ENCODE data around the gene TXNDC15.

DNA sequence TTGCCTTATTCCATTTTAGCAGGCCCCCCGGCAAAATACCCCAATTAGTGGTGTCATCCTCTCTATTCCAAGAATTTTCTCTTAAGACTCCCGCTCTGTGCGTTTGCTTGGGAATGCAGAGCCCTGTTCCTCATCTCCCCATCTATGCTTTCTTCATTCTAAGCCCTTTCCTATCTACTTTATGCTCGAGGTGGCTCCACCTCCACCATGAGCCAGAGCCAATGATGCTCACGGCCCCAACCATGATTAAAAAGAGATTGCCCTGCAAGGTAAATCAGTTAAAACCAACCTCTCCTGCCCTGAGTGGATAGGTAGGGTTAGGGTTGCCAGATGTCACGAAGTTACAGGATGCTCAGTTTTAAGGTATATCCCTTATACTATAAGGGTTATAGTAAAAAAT is 677 bp upstream of the TXNDC15 start:
- TF ChIP-seq, protein P1, sequence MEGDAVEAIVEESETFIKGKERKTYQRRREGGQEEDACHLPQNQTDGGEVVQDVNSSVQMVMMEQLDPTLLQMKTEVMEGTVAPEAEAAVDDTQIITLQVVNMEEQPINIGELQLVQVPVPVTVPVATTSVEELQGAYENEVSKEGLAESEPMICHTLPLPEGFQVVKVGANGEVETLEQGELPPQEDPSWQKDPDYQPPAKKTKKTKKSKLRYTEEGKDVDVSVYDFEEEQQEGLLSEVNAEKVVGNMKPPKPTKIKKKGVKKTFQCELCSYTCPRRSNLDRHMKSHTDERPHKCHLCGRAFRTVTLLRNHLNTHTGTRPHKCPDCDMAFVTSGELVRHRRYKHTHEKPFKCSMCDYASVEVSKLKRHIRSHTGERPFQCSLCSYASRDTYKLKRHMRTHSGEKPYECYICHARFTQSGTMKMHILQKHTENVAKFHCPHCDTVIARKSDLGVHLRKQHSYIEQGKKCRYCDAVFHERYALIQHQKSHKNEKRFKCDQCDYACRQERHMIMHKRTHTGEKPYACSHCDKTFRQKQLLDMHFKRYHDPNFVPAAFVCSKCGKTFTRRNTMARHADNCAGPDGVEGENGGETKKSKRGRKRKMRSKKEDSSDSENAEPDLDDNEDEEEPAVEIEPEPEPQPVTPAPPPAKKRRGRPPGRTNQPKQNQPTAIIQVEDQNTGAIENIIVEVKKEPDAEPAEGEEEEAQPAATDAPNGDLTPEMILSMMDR (IDR thresholded peaks at IDR 0.05; ENCODE audit: insufficient read depth, low read length, poor library complexity, severe bottlenecking) = no peak
- no peak for TF ChIP-seq EZH2phosphoT487 (conservative IDR thresholded peaks at IDR 0.05; ENCODE audit: low read length)

Data from SU-DHL-6 (cell line).